Mesothelial cell of epicardium (in vitro differentiated cells): ENCODE results near the gene UBALD1. TPM values are rescaled to one million over a fixed set of nuclear protein-coding genes. Genes with fewer than 3 reads are reported as not detected.
A peak's percentile ranks its signal among the peaks of the same experiment; 100 is the strongest.

ENCODE experiments used
- DNase-seq, 2 experiments: peaks; one replicate each; pipeline ENCODE4 v3.0.0; 2021; ENCODE audit warnings: low spot score in 2 of 2; ENCODE audit not compliant: unreplicated experiment in 2 of 2
- H3K27ac Mint-ChIP-seq: 2 replicates; pipeline ENCODE4 v1.8.0; 2021; ENCODE audit warnings: mixed read lengths
- H3K27me3 Mint-ChIP-seq: 2 replicates; pipeline ENCODE4 v1.8.0; 2021; ENCODE audit warnings: low read depth, mixed read lengths
- H3K36me3 Mint-ChIP-seq: 2 replicates; pipeline ENCODE4 v1.8.0; 2021; ENCODE audit warnings: mixed read lengths
- H3K4me1 Mint-ChIP-seq: 2 replicates; pipeline ENCODE4 v1.8.0; 2021; ENCODE audit warnings: mixed read lengths
- H3K4me3 Mint-ChIP-seq: 2 replicates; pipeline ENCODE4 v1.8.0; 2021; ENCODE audit warnings: mild to moderate bottlenecking, moderate library complexity, mixed read lengths
- H3K9me3 Mint-ChIP-seq: 2 replicates; pipeline ENCODE4 v1.8.0; 2021; ENCODE audit warnings: mixed read lengths
- CTCF ChIP-seq: fragments of 200-600 bp; sonication (generic); IDR thresholded peaks from one replicate; pipeline ENCODE4 v1.5.0; 2021; ENCODE audit warnings: antibody characterized with exemption; ENCODE audit not compliant: unreplicated experiment
- total RNA-seq: library from RNA; stranded (reverse); gene quantifications from 3 replicates; pipeline ENCODE4 v1.2.1, GENCODE V29; 2021

Gene UBALD1
- total RNA-seq, 1 donor from 2014 or later = 59.3 TPM

GRCh38 chr16:4616047-4616811 is 1.5 kb upstream of the UBALD1 start:
- H3K4me1 Mint-ChIP-seq = peaks cover 33% of the 10 kb centered on the region
- H3K27me3 Mint-ChIP-seq = no peaks in the 10 kb centered on the region
- peak; percentile 98 for DNase-seq
- H3K27ac Mint-ChIP-seq = peak overlapping the region; percentile 100
- H3K36me3 Mint-ChIP-seq = peaks cover 2% of the 10 kb centered on the region
- no peaks in the 10 kb centered on the region for H3K9me3 Mint-ChIP-seq
- peak overlapping the region; percentile 90 for H3K4me3 Mint-ChIP-seq
- TF ChIP-seq CTCF = no peak

GRCh38 chr16:4615384-4616046 is 827 bp upstream of the UBALD1 start:
- no peak for DNase-seq
- no peak for TF ChIP-seq CTCF
- Mint-ChIP-seq H3K4me1 (peaks cover 34% of the 10 kb centered on the region), H3K36me3 (peaks cover 2% of the 10 kb centered on the region), H3K4me3 (peak overlapping the region; percentile 90), H3K27ac (peak overlapping the region; percentile 98), H3K9me3 (no peaks in the 10 kb centered on the region), H3K27me3 (no peaks in the 10 kb centered on the region)

- H3K4me1 Mint-ChIP-seq = peaks cover 34% of the 10 kb centered on the region
- no peaks in the 10 kb centered on the region for H3K27me3 Mint-ChIP-seq
- peak overlapping the region; percentile 50 for H3K27ac Mint-ChIP-seq
These were observed 785 bp downstream of the UBALD1 start for GRCh38 chr16:4613636-4614570.

GRCh38 chr16:4612977-4613635 is 1.6 kb downstream of the UBALD1 start:
- no peak for DNase-seq
- Mint-ChIP-seq H3K9me3 (no peaks in the 10 kb centered on the region), H3K27me3 (no peaks in the 10 kb centered on the region), H3K36me3 (no peaks in the 10 kb centered on the region), H3K4me3 (peak overlapping the region; percentile 72), H3K4me1 (peaks cover 29% of the 10 kb centered on the region), H3K27ac (peak overlapping the region; percentile 93)
- TF ChIP-seq CTCF = no peak

More at GRCh38 chr16:4613636-4614570, 785 bp downstream of the UBALD1 start:
- Mint-ChIP-seq H3K9me3 (no peaks in the 10 kb centered on the region), H3K36me3 (no peaks in the 10 kb centered on the region), H3K4me3 (peak overlapping the region; percentile 72)
- TF ChIP-seq CTCF = no peak
- peak in 1 of 2 experiments; percentile 61 for DNase-seq

- H3K27ac Mint-ChIP-seq = peak overlapping the region; percentile 93
- TF ChIP-seq CTCF = no peak
- H3K4me1 Mint-ChIP-seq = peaks cover 23% of the 10 kb centered on the region
- H3K9me3 Mint-ChIP-seq = no peaks in the 10 kb centered on the region
- no peaks in the 10 kb centered on the region for H3K36me3 Mint-ChIP-seq
- peak overlapping the region; percentile 8 for H3K4me3 Mint-ChIP-seq
- no peaks in the 10 kb centered on the region for H3K27me3 Mint-ChIP-seq
- no peak for DNase-seq
These were observed 2.2 kb downstream of the UBALD1 start for GRCh38 chr16:4612474-4612931.
